ENCODE results near the gene EI24. TPM values are rescaled to one million over a fixed set of nuclear protein-coding genes. Genes with fewer than 3 reads are reported as not detected.
"Not testable (repeated sequence)": the region's sequence is repeated elsewhere in the genome, so short reads cannot be mapped to it uniquely, and the experiment has no call there.

Gene EI24
- total RNA-seq, 1 experiment from 2014 or later = 170 TPM

- intact Hi-C loops (cut with micrococcal nuclease; ENCODE audit: unreplicated experiment) = no loop called here
- Mint-ChIP-seq H3K4me1 (ENCODE audit: low read depth, unreplicated experiment) (no peaks in the 10 kb centered on the region), H3K27me3 (ENCODE audit: insufficient read depth, unreplicated experiment) (peaks cover 8% of the 10 kb centered on the region), H3K36me3 (ENCODE audit: insufficient read depth, unreplicated experiment) (no peaks in the 10 kb centered on the region), H3K27ac (ENCODE audit: unreplicated experiment) (no peak overlapping the region), H3K9me3 (ENCODE audit: unreplicated experiment) (peaks cover 29% of the 10 kb centered on the region), H3K4me3 (ENCODE audit: unreplicated experiment) (no peak overlapping the region)
- no peaks in the 10 kb centered on the region for H3K36me3 ChIP-seq (ENCODE audit: control insufficient read depth, insufficient read depth, low read length)
- H3K4me3 ChIP-seq (ENCODE audit: low read depth, low read length) = no peak overlapping the region
- peaks cover 16% of the 10 kb centered on the region for H3K9me3 ChIP-seq
- no peaks in the 10 kb centered on the region; the same call in 1 of the 2 replicates for H3K27me3 ChIP-seq (replicated peaks; ENCODE audit: control insufficient read depth, insufficient read depth, low read length)
- no peak for DNase-seq
- ChIA-PET POLR2A (no interaction called here), CTCF (interaction anchor here (0.7 kb wide), 1 partner anchor 669 kb away, joined by 6 read pairs; no protein-coding TSS in a partner anchor)
- BruUV-seq (replicated peaks) = no TSS peak
- TF ChIP-seq CTCF (IDR thresholded peaks at IDR 0.05; ENCODE audit: insufficient read depth in 1 of 2, low read depth in 1 of 2, low read length in 1 of 2, severe bottlenecking in 1 of 2, unreplicated experiment in 1 of 2) = no peak
- no peaks in the 10 kb centered on the region for H3K4me1 ChIP-seq
These were observed 44.0 kb upstream of the EI24 start for GRCh38 chr11:125525303-125525702.

- intact Hi-C loops (cut with micrococcal nuclease; ENCODE audit: unreplicated experiment) = no loop called here
- Mint-ChIP-seq H3K9me3 (ENCODE audit: unreplicated experiment) (no peaks in the 10 kb centered on the region), H3K4me1 (ENCODE audit: low read depth, unreplicated experiment) (no peaks in the 10 kb centered on the region), H3K36me3 (ENCODE audit: insufficient read depth, unreplicated experiment) (no peaks in the 10 kb centered on the region), H3K27me3 (ENCODE audit: insufficient read depth, unreplicated experiment) (peaks cover 6% of the 10 kb centered on the region), H3K4me3 (ENCODE audit: unreplicated experiment) (no peak overlapping the region), H3K27ac (ENCODE audit: unreplicated experiment) (no peak overlapping the region)
- no peak for DNase-seq
- Histone ChIP-seq H3K36me3 (ENCODE audit: control insufficient read depth, insufficient read depth, low read length) (no peaks in the 10 kb centered on the region), H3K4me3 (ENCODE audit: low read depth, low read length) (no peak overlapping the region), H3K27me3 (replicated peaks; ENCODE audit: control insufficient read depth, insufficient read depth, low read length) (no peaks in the 10 kb centered on the region), H3K9me3 (no peaks in the 10 kb centered on the region), H3K4me1 (no peaks in the 10 kb centered on the region)
- POLR2A ChIA-PET = no interaction called here
- CTCF ChIA-PET = no interaction called here
- BruUV-seq (replicated peaks) = no TSS peak
- no peak for TF ChIP-seq CTCF (IDR thresholded peaks at IDR 0.05; ENCODE audit: insufficient read depth in 1 of 2, low read depth in 1 of 2, low read length in 1 of 2, severe bottlenecking in 1 of 2, unreplicated experiment in 1 of 2)
These were observed 36.6 kb upstream of the EI24 start for GRCh38 chr11:125532668-125533067.

- no peaks in the 10 kb centered on the region for H3K27me3 Mint-ChIP-seq (ENCODE audit: insufficient read depth, unreplicated experiment)
- Histone ChIP-seq H3K9me3 (no peaks in the 10 kb centered on the region), H3K4me3 (ENCODE audit: low read depth, low read length) (no peak overlapping the region), H3K4me1 (no peaks in the 10 kb centered on the region), H3K36me3 (ENCODE audit: control insufficient read depth, insufficient read depth, low read length) (no peaks in the 10 kb centered on the region), H3K27me3 (replicated peaks; ENCODE audit: control insufficient read depth, insufficient read depth, low read length) (no peaks in the 10 kb centered on the region)
- no peak for DNase-seq
- H3K4me1 Mint-ChIP-seq (ENCODE audit: low read depth, unreplicated experiment) = no peaks in the 10 kb centered on the region
- no TSS peak for BruUV-seq (replicated peaks)
- intact Hi-C loops (cut with micrococcal nuclease; ENCODE audit: unreplicated experiment) = no loop called here
- H3K9me3 Mint-ChIP-seq (ENCODE audit: unreplicated experiment) = no peaks in the 10 kb centered on the region
- no peak overlapping the region for H3K27ac Mint-ChIP-seq (ENCODE audit: unreplicated experiment)
- no peaks in the 10 kb centered on the region for H3K36me3 Mint-ChIP-seq (ENCODE audit: insufficient read depth, unreplicated experiment)
- TF ChIP-seq CTCF (IDR thresholded peaks at IDR 0.05; ENCODE audit: insufficient read depth in 1 of 2, low read depth in 1 of 2, low read length in 1 of 2, severe bottlenecking in 1 of 2, unreplicated experiment in 1 of 2) = no peak
- no peak overlapping the region for H3K4me3 Mint-ChIP-seq (ENCODE audit: unreplicated experiment)
- ChIA-PET CTCF (no interaction called here), POLR2A (no interaction called here)
These were observed 33.7 kb upstream of the EI24 start for GRCh38 chr11:125535585-125535984.

GRCh38 chr11:125536834-125537233 is 32.4 kb upstream of the EI24 start:
- H3K27me3 Mint-ChIP-seq (ENCODE audit: insufficient read depth, unreplicated experiment); CTCF ChIA-PET; BruUV-seq (replicated peaks); H3K36me3 Mint-ChIP-seq (ENCODE audit: insufficient read depth, unreplicated experiment); DNase-seq; H3K4me3 ChIP-seq (ENCODE audit: low read depth, low read length); H3K27me3 ChIP-seq (replicated peaks; ENCODE audit: control insufficient read depth, insufficient read depth, low read length); H3K4me1 Mint-ChIP-seq (ENCODE audit: low read depth, unreplicated experiment); H3K27ac Mint-ChIP-seq (ENCODE audit: unreplicated experiment); H3K4me1 ChIP-seq; intact Hi-C loops (cut with micrococcal nuclease; ENCODE audit: unreplicated experiment); H3K9me3 ChIP-seq; H3K4me3 Mint-ChIP-seq (ENCODE audit: unreplicated experiment); H3K36me3 ChIP-seq (ENCODE audit: control insufficient read depth, insufficient read depth, low read length); H3K9me3 Mint-ChIP-seq (ENCODE audit: unreplicated experiment); POLR2A ChIA-PET: not testable (repeated sequence)

Data from Caco-2 (cell line).